ENCODE data around the gene ARID3C. TPM values are rescaled to one million over a fixed set of nuclear protein-coding genes. Genes with fewer than 3 reads are reported as not detected.
"Not testable (repeated sequence)": the region's sequence is repeated elsewhere in the genome, so short reads cannot be mapped to it uniquely, and the experiment has no call there.

ARID3C gene
- polyA plus RNA-seq, 4 donors, result 0.03 to 0.04 TPM; not detected in 2

DNA sequence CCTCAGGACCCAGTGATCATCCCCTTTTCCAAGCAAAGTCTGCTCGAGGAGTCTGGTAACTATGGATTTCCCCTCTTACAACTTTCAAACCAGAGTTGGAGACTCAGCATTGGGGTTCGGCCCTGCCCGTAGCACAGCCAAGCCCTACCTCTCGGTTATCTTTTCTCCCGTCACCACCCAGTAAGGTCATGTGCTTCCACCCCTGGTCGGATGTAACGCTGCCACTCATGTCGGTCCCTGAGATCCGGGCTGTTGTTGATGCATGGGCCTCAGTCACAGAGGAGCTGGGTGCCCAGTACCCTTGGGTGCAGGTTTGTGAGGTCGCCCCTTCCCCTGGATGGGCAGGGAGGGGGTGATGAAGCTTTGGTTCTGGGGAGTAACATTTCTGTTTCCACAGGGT, 18.8 kb upstream of the ARID3C start:
- H3K4me3 ChIP-seq (ENCODE audit: low read depth in 1 of 3, low read length in 3 of 3), result peak overlapping the region in 2 of 3 donors; percentile 58 to 68
- 16 to 46% (median 39%) methylated on average over 10 of the region's 10 CpGs for WGBS, 3 donors
- FAIRE-seq (no peak), DNase-seq (peak; percentile 67 to 76)
- H3K4me1 ChIP-seq (ENCODE audit: control insufficient read depth in 3 of 3, insufficient read depth in 2 of 3, low read depth in 1 of 3, low read length in 2 of 3), result peaks cover 0 to 56% (median 7%) of the 10 kb centered on the region in 3 donors
- H3K27ac ChIP-seq (ENCODE audit: low read depth in 1 of 3, low read length in 2 of 3), result peak overlapping the region; percentile 90 to 93 (median 91)
- peaks cover 0 to 36% (median 9%) of the 10 kb centered on the region in 3 donors for H3K36me3 ChIP-seq (ENCODE audit: control insufficient read depth in 3 of 3, insufficient read depth in 2 of 3, low read depth in 1 of 3, low read length in 3 of 3)
- H3K27me3 ChIP-seq (ENCODE audit: control insufficient read depth in 3 of 3, insufficient read depth in 3 of 3, low read length in 3 of 3), result no peaks in the 10 kb centered on the region
- no peaks in the 10 kb centered on the region for H3K9me3 ChIP-seq (ENCODE audit: control insufficient read depth in 2 of 2, insufficient read depth in 1 of 2, low read depth in 1 of 2, low read length in 1 of 2)

DNA sequence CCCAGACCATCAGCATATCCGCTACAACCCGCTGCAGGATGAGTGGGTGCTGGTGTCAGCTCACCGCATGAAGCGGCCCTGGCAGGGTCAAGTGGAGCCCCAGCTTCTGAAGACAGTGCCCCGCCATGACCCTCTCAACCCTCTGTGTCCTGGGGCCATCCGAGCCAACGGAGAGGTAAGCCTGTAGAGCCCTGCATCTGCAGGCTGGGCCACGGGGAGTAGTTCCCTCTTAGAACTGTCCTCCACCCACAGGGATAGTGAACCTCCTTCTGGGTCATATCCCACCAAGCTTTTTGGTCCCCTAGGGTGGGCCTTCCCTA, 18.2 kb upstream of the ARID3C start:
- no peak for FAIRE-seq
- Histone ChIP-seq H3K27ac (ENCODE audit: low read depth in 1 of 3, low read length in 2 of 3) (peak overlapping the region; percentile 90 to 93 (median 91)), H3K27me3 (ENCODE audit: control insufficient read depth in 3 of 3, insufficient read depth in 3 of 3, low read length in 3 of 3) (no peaks in the 10 kb centered on the region), H3K4me1 (ENCODE audit: control insufficient read depth in 3 of 3, insufficient read depth in 2 of 3, low read depth in 1 of 3, low read length in 2 of 3) (peaks cover 0 to 51% (median 7%) of the 10 kb centered on the region in 3 donors), H3K9me3 (ENCODE audit: control insufficient read depth in 2 of 2, insufficient read depth in 1 of 2, low read depth in 1 of 2, low read length in 1 of 2) (no peaks in the 10 kb centered on the region), H3K4me3 (ENCODE audit: low read depth in 1 of 3, low read length in 3 of 3) (peak overlapping the region; percentile 58 to 82 (median 68)), H3K36me3 (ENCODE audit: control insufficient read depth in 3 of 3, insufficient read depth in 2 of 3, low read depth in 1 of 3, low read length in 3 of 3) (peaks cover 0 to 36% (median 9%) of the 10 kb centered on the region in 3 donors)
- no peak for DNase-seq
- WGBS, 3 donors, result 1 to 3% (median 1%) methylated on average over 8 of the region's 8 CpGs

DNA sequence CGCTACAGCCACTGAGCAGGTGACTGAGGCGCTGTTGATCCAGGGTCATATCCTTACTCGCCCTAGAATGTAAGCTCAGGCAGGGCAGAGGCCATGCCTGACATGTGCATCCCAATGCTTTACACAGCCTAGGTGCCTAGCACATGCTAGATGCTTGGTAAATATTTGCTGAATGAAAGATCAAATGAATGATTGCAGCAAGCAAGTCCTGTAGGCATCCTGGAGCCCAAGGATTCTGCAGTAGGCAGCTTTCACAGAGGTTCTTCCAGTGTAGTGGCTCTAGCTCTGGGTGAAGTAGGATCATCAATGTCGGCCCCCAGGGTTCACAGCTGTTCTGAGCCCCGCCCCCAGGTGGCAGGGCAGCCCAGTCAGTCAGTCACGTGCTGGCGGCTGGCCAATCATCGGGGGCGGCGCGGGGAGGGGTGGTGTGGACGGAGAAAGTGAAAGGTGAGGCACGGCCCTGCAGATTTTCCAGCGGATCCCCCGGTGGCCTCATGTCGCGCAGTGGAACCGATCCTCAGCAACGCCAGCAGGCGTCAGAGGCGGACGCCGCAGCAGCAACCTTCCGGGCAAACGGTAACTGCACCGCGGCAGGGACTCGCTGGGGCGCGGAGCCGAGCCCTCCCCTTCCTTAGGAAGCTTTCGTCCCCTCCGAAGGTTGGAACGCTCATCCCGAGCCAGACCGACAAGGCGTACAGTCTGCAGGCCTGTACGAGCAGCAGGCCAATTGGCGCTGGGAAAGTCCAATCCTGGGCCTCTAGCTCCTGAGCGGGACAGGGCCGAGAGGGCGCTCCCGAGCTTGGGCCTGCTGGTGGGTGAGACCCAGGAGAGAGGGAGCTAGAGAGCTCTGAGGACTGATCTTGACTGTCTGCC, 17.6 kb upstream of the ARID3C start, which contains the start of gene GALT:
Gene GALT (plus strand): TSS at position 465 of the 873 bp plus-strand sequence. CDS start 30 bp downstream, at position 495.
- Histone ChIP-seq H3K27me3 (ENCODE audit: control insufficient read depth in 3 of 3, insufficient read depth in 3 of 3, low read length in 3 of 3) (no peaks in the 10 kb centered on the region), H3K4me1 (ENCODE audit: control insufficient read depth in 3 of 3, insufficient read depth in 2 of 3, low read depth in 1 of 3, low read length in 2 of 3) (peaks cover 0 to 47% (median 7%) of the 10 kb centered on the region in 3 donors), H3K27ac (ENCODE audit: low read depth in 1 of 3, low read length in 2 of 3) (peak within 1 kb of the TSS; percentile 90 to 93 (median 91)), H3K9me3 (ENCODE audit: control insufficient read depth in 2 of 2, insufficient read depth in 1 of 2, low read depth in 1 of 2, low read length in 1 of 2) (no peaks in the 10 kb centered on the region), H3K4me3 (ENCODE audit: low read depth in 1 of 3, low read length in 3 of 3) (peak within 1 kb of the TSS; percentile 58 to 82 (median 68)), H3K36me3 (ENCODE audit: control insufficient read depth in 3 of 3, insufficient read depth in 2 of 3, low read depth in 1 of 3, low read length in 3 of 3) (peaks cover 0 to 36% (median 9%) of the 10 kb centered on the region in 3 donors)
- peak; percentile 96 to 97 for DNase-seq
- FAIRE-seq, result no peak
- WGBS, 3 donors, result 4 to 5% (median 5%) methylated on average over 43 of the region's 43 CpGs

DNA sequence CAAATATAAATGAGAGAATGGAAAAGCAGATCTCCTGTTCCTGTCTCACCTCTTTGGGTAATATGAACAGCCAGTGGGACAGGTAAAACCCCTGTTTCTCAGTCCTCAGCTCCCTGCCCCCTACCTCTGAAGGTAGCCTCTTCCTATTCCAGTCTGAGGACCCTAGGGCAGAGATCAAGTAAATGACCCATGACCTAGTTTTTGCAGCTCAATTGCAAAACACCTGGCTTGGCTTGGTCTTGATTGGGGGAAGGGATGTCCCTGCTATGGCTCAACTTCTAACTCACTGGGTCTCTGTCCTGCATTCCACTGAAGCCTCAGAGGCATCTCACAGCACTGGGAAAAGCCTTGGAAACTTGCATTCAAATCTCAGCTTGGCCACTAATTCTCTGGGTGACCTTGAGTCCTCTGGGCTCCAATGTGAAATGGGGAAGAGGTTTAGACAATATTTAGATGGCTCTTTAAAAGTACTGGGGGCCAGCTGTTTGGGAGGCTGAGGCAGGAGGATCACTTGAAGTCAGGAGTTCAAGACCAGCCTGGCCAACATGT, 16.0 kb upstream of the ARID3C start:
- DNase-seq (peak; percentile 57 to 78), FAIRE-seq (no peak)
- Histone ChIP-seq H3K27me3 (ENCODE audit: control insufficient read depth in 3 of 3, insufficient read depth in 3 of 3, low read length in 3 of 3) (no peaks in the 10 kb centered on the region), H3K27ac (ENCODE audit: low read depth in 1 of 3, low read length in 2 of 3) (peak overlapping the region in 1 of 3 donors; percentile 18), H3K4me1 (ENCODE audit: control insufficient read depth in 3 of 3, insufficient read depth in 2 of 3, low read depth in 1 of 3, low read length in 2 of 3) (peaks cover 0 to 38% (median 5%) of the 10 kb centered on the region in 3 donors), H3K36me3 (ENCODE audit: control insufficient read depth in 3 of 3, insufficient read depth in 2 of 3, low read depth in 1 of 3, low read length in 3 of 3) (peaks cover 0 to 22% (median 9%) of the 10 kb centered on the region in 3 donors), H3K9me3 (ENCODE audit: control insufficient read depth in 2 of 2, insufficient read depth in 1 of 2, low read depth in 1 of 2, low read length in 1 of 2) (no peaks in the 10 kb centered on the region), H3K4me3 (ENCODE audit: low read depth in 1 of 3, low read length in 3 of 3) (no peak overlapping the region)

DNA sequence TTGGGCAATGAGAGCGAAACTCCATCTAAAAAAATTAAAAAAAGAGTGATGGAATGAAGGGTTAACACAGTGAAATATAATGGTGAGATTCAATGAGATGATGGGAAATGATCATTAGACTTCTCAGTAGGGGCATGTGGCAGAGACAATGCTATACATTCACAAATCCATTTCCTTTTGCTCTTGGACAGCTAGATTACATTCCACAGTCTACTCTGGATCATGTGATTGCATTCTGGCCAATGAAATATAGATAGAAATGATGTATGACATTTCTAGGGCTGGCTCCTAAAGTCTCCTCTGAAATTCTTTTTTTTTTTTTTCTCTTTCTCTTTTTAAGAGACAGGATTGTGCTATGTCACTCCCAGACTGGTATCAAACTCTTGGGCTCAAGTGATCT, 13.8 kb upstream of the ARID3C start:
- Histone ChIP-seq H3K9me3 (ENCODE audit: control insufficient read depth in 2 of 2, insufficient read depth in 1 of 2, low read depth in 1 of 2, low read length in 1 of 2) (no peaks in the 10 kb centered on the region), H3K36me3 (ENCODE audit: control insufficient read depth in 3 of 3, insufficient read depth in 2 of 3, low read depth in 1 of 3, low read length in 3 of 3) (peaks cover 0 to under 1% (median 0%) of the 10 kb centered on the region in 3 donors), H3K4me3 (ENCODE audit: low read depth in 1 of 3, low read length in 3 of 3) (no peak overlapping the region), H3K27ac (ENCODE audit: low read depth in 1 of 3, low read length in 2 of 3) (no peak overlapping the region), H3K4me1 (ENCODE audit: control insufficient read depth in 3 of 3, insufficient read depth in 2 of 3, low read depth in 1 of 3, low read length in 2 of 3) (peaks cover 1 to 33% (median 3%) of the 10 kb centered on the region in 3 donors), H3K27me3 (ENCODE audit: control insufficient read depth in 3 of 3, insufficient read depth in 3 of 3, low read length in 3 of 3) (no peaks in the 10 kb centered on the region)
- FAIRE-seq (no peak), DNase-seq (no peak)
- WGBS, 3 donors, result 92 to 100% (median 97%) methylated on average over 1 of the region's 1 CpG

DNA sequence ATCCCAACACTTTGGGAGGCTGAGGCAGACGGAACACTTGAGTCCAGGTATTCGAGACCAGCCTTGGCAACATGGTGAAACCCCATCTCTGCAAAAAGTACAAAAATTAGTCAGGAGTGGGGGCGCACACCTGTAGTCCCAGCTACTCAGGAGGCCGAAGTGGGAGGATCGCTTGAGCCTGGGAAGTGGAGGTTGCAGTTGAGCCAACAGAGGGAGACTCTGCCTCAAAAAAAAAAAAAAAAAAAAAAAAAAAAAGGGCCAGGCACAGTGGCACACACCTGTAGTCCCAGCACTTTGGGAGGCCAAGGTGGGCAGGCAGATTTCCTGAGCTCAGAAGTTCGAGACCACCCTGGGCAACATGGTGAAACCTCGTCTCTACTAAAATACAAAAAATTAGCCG, 10.5 kb upstream of the ARID3C start:
- not testable (repeated sequence) for FAIRE-seq; H3K9me3 ChIP-seq (ENCODE audit: control insufficient read depth in 2 of 2, insufficient read depth in 1 of 2, low read depth in 1 of 2, low read length in 1 of 2); H3K27ac ChIP-seq (ENCODE audit: low read depth in 1 of 3, low read length in 2 of 3); H3K27me3 ChIP-seq (ENCODE audit: control insufficient read depth in 3 of 3, insufficient read depth in 3 of 3, low read length in 3 of 3); H3K4me3 ChIP-seq (ENCODE audit: low read depth in 1 of 3, low read length in 3 of 3); DNase-seq
- WGBS, 3 donors, result 82 to 89% (median 85%) methylated on average over 8 of the region's 8 CpGs
- Histone ChIP-seq H3K4me1 (ENCODE audit: control insufficient read depth in 3 of 3, insufficient read depth in 2 of 3, low read depth in 1 of 3, low read length in 2 of 3) (peaks cover 0 to 22% (median 3%) of the 10 kb centered on the region in 3 donors), H3K36me3 (ENCODE audit: control insufficient read depth in 3 of 3, insufficient read depth in 2 of 3, low read depth in 1 of 3, low read length in 3 of 3) (peaks cover 0 to 16% (median 0%) of the 10 kb centered on the region in 3 donors)

DNA sequence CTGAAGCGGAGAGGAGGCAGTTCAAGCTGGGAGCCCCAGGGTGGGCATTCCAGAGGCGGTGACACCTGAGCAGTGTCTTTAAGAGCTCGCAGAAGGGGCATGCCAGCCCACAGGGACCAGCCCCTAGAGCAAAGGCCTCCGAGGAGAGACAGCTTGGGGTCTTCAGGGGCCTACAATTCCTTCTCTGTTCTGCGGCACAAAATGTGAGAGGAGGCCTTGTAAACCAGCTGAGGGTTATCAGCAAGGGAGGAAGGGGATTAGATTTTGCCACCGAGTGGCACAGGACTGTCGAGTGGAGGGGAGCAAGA, 9.2 kb upstream of the ARID3C start:
- FAIRE-seq (no peak), DNase-seq (peak in 1 of 2 donors; percentile 53)
- Histone ChIP-seq H3K9me3 (ENCODE audit: control insufficient read depth in 2 of 2, insufficient read depth in 1 of 2, low read depth in 1 of 2, low read length in 1 of 2) (no peaks in the 10 kb centered on the region), H3K36me3 (ENCODE audit: control insufficient read depth in 3 of 3, insufficient read depth in 2 of 3, low read depth in 1 of 3, low read length in 3 of 3) (peaks cover 0 to 16% (median 0%) of the 10 kb centered on the region in 3 donors), H3K4me3 (ENCODE audit: low read depth in 1 of 3, low read length in 3 of 3) (peak overlapping the region; percentile 36 to 72 (median 70)), H3K27ac (ENCODE audit: low read depth in 1 of 3, low read length in 2 of 3) (peak overlapping the region; percentile 75 to 92 (median 79)), H3K4me1 (ENCODE audit: control insufficient read depth in 3 of 3, insufficient read depth in 2 of 3, low read depth in 1 of 3, low read length in 2 of 3) (peaks cover 0 to 21% (median 3%) of the 10 kb centered on the region in 3 donors), H3K27me3 (ENCODE audit: control insufficient read depth in 3 of 3, insufficient read depth in 3 of 3, low read length in 3 of 3) (no peaks in the 10 kb centered on the region)
- 2 to 14% (median 10%) methylated on average over 7 of the region's 7 CpGs for WGBS, 3 donors

DNA sequence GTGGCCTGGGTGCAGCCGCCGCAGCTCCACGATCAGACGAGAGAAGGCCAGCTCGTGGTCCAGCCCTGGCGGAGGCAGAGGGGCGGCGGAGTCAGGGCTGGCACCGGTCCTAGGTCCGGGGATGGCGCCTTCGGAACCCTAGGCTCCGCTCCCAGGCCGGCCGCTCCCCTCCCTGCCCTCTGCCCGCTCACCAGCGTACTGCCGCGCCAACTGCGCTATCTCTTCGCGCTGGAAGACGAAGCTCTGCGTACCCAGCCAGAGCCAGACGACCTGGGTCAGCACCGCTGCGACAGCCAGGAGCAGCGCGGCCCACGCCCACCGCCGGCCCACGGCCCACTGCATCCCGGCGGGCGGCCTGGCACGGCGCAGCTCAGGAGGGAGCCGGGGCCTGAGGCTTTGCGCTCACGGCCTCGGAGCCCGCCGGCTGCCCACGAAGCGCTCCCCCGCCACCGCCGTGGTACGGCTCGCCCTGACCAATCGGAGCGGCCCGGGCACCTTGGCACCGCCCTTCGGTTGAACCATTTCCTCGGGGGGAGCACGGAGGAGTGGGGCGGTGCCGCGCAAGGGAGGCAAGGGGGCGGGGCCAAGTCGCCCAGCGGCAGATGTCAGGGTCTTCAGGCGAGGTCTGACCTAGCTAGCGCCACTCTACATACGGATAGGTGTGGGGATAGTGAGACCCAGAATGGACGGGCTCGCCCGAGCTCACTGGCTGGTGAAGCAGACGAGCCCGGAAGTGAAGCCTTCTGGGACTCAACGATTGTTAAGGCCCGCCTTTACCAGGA, 8.7 kb upstream of the ARID3C start, which contains the start of gene SIGMAR1:
Gene SIGMAR1 (minus strand): TSS at position 432 of the 782 bp plus-strand sequence. CDS start 90 bp downstream, at position 342.
- Histone ChIP-seq H3K27ac (ENCODE audit: low read depth in 1 of 3, low read length in 2 of 3) (peak within 1 kb of the TSS; percentile 75 to 92 (median 79)), H3K4me3 (ENCODE audit: low read depth in 1 of 3, low read length in 3 of 3) (peak within 1 kb of the TSS; percentile 36 to 72 (median 70)), H3K9me3 (ENCODE audit: control insufficient read depth in 2 of 2, insufficient read depth in 1 of 2, low read depth in 1 of 2, low read length in 1 of 2) (no peaks in the 10 kb centered on the region), H3K36me3 (ENCODE audit: control insufficient read depth in 3 of 3, insufficient read depth in 2 of 3, low read depth in 1 of 3, low read length in 3 of 3) (peaks cover 0 to 16% (median 0%) of the 10 kb centered on the region in 3 donors), H3K27me3 (ENCODE audit: control insufficient read depth in 3 of 3, insufficient read depth in 3 of 3, low read length in 3 of 3) (no peaks in the 10 kb centered on the region), H3K4me1 (ENCODE audit: control insufficient read depth in 3 of 3, insufficient read depth in 2 of 3, low read depth in 1 of 3, low read length in 2 of 3) (peaks cover 0 to 21% (median 3%) of the 10 kb centered on the region in 3 donors)
- 0 to 1% (median 0%) methylated on average over 59 to 74 of the region's 74 CpGs for WGBS, 3 donors
- DNase-seq, result peak; percentile 94 to 97
- FAIRE-seq, result no peak
